H1 (cell line): ENCODE data around the gene TRIM44. TPM values are rescaled to one million over a fixed set of nuclear protein-coding genes. Genes with fewer than 3 reads are reported as not detected.
A peak's percentile ranks its signal among the peaks of the same experiment; 100 is the strongest.

Experiments used
- CTCF ChIA-PET: fragments of 300-600 bp; sonication (Branson Sonifier 250); formaldehyde crosslinking; loops from one replicate; lab custom pipeline; 2021; ENCODE audit not compliant: partially characterized antibody; lab: Charles Lee
- POLR2A ChIA-PET: fragments of 300-600 bp; sonication (Branson Sonifier 250); formaldehyde crosslinking; loops from one replicate; lab custom pipeline; 2021; ENCODE audit warnings: inconsistent platforms; ENCODE audit not compliant: partially characterized antibody; lab: Charles Lee
- DNase-seq, 2 experiments: peaks; one replicate each; pipeline versions ENCODE4 v3.0.0 to v3.0.0-alpha.2; 2010 to 2022; ENCODE audit warnings: low spot score in 2 of 2, low read depth in 1 of 2, mixed read lengths in 1 of 2
- FAIRE-seq: peaks from 2 replicates; lab custom pipeline; 2011; peaks lifted over from hg19 to GRCh38; lab: Jason Lieb, UNC
- H2AFZ ChIP-seq: 2 replicates; pipeline ENCODE4 v1.8.1; 2012; ENCODE audit warnings: low read length, inconsistent platforms
- H2AK5ac ChIP-seq: 2 replicates; pipeline ENCODE4 v1.6.1; 2013; ENCODE audit warnings: low read depth, low read length
- H2BK120ac ChIP-seq: replicated peaks from 2 replicates; pipeline ENCODE3; 2013; ENCODE audit warnings: low read depth, low read length, inconsistent platforms
- H2BK12ac ChIP-seq: 2 replicates; pipeline ENCODE4 v1.6.1; 2013; ENCODE audit warnings: low read depth, low read length
- H2BK15ac ChIP-seq: 2 replicates; pipeline ENCODE4 v1.6.1; 2013; ENCODE audit warnings: low read length
- H2BK20ac ChIP-seq: 2 replicates; pipeline ENCODE4 v1.6.1; 2013; ENCODE audit warnings: low read length
- H2BK5ac ChIP-seq: 2 replicates; pipeline ENCODE4 v1.6.1; 2013; ENCODE audit warnings: low read depth, low read length
- H3K14ac ChIP-seq: 2 replicates; pipeline ENCODE4 v1.6.1; 2013; ENCODE audit warnings: inconsistent platforms; ENCODE audit not compliant: insufficient read length
- H3K18ac ChIP-seq: 2 replicates; pipeline ENCODE4 v1.6.1; 2013; ENCODE audit warnings: low read length; ENCODE audit errors: extremely low read depth
- H3K23ac ChIP-seq: 2 replicates; pipeline ENCODE4 v1.6.1; 2013; ENCODE audit warnings: inconsistent platforms; ENCODE audit not compliant: insufficient read length
- H3K23me2 ChIP-seq: 2 replicates; pipeline ENCODE4 v1.6.1; 2013; ENCODE audit warnings: low read depth, low read length
- H3K27ac ChIP-seq: 2 replicates; pipeline ENCODE4 v1.6.1; 2011; ENCODE audit warnings: low read depth, low read length, inconsistent platforms
- H3K27me3 ChIP-seq, 4 experiments: replicated peaks in 1 of 4; 1 replicate in 1 of 4; 2 replicates in 3 of 4; pipeline versions ENCODE4 v1.6.1 to v1.8.1; 2011 to 2013; ENCODE audit warnings: low read length in 3 of 4, mild to moderate bottlenecking in 3 of 4, inconsistent platforms in 2 of 4, mixed read lengths in 2 of 4, moderate library complexity in 1 of 4; ENCODE audit not compliant: control insufficient read depth in 3 of 4, insufficient read depth in 3 of 4; ENCODE audit errors: extremely low read depth in 1 of 4
- H3K36me3 ChIP-seq, 4 experiments: 2 replicates each; pipeline versions ENCODE4 v1.6.1 to v1.8.1; 2011 to 2013; ENCODE audit warnings: mild to moderate bottlenecking in 4 of 4, low read length in 3 of 4, moderate library complexity in 2 of 4, control low read depth in 1 of 4, inconsistent platforms in 1 of 4; ENCODE audit not compliant: insufficient read depth in 4 of 4, control insufficient read depth in 2 of 4
- H3K4ac ChIP-seq: replicated peaks from 2 replicates; pipeline ENCODE3; 2013; ENCODE audit warnings: low read length, low read depth, mixed read lengths, inconsistent platforms; ENCODE audit not compliant: insufficient read length
- H3K4me1 ChIP-seq, 4 experiments: replicated peaks in 1 of 4; 1 replicate in 1 of 4; 2 replicates in 3 of 4; pipeline versions ENCODE4 v1.6.1 to v1.8.1; 2011 to 2013; ENCODE audit warnings: low read length in 3 of 4, inconsistent platforms in 2 of 4, mixed read lengths in 1 of 4; ENCODE audit not compliant: insufficient read depth in 4 of 4, control insufficient read depth in 3 of 4
- H3K4me2 ChIP-seq, 2 experiments: 2 replicates each; pipeline versions ENCODE4 v1.6.1 to v1.8.1; 2011 to 2013; ENCODE audit warnings: low read depth in 2 of 2, low read length in 2 of 2, control low read depth in 1 of 2, inconsistent platforms in 1 of 2, mild to moderate bottlenecking in 1 of 2; ENCODE audit not compliant: insufficient read depth in 1 of 2
- H3K4me3 ChIP-seq, 4 experiments: fragments of 200-600, 300-600 bp in 1 of 4; sonication (generic), shearing (Covaris generic), sonication (Bioruptor Twin) in 1 of 4; 2 replicates each; pipeline versions ENCODE4 v1.5.1 to v1.8.1; 2011 to 2016; ENCODE audit warnings: low read length in 4 of 4, low read depth in 3 of 4, control low read depth in 2 of 4, inconsistent platforms in 2 of 4, mild to moderate bottlenecking in 2 of 4, mixed read lengths in 1 of 4, moderate library complexity in 1 of 4; ENCODE audit not compliant: insufficient read depth in 2 of 4; ENCODE audit errors: extremely low read depth in 1 of 4
- H3K56ac ChIP-seq: replicated peaks from 2 replicates; pipeline ENCODE3; 2013; ENCODE audit warnings: low read depth, mild to moderate bottlenecking, mixed read lengths, low read length, inconsistent platforms; ENCODE audit not compliant: insufficient read length
- H3K79me1 ChIP-seq: 2 replicates; pipeline ENCODE4 v1.6.1; 2013; ENCODE audit warnings: low read depth, low read length, control low read depth
- H3K79me2 ChIP-seq, 2 experiments: 2 replicates each; pipeline versions ENCODE4 v1.6.1 to v1.8.1; 2012 to 2013; ENCODE audit warnings: low read length in 2 of 2, mild to moderate bottlenecking in 2 of 2, inconsistent platforms in 1 of 2; ENCODE audit not compliant: insufficient read depth in 2 of 2, control insufficient read depth in 1 of 2
- H3K9ac ChIP-seq, 4 experiments: replicated peaks in 1 of 4; 1 replicate in 1 of 4; 2 replicates in 3 of 4; pipeline versions ENCODE4 v1.6.1 to v1.8.1; 2011 to 2013; ENCODE audit warnings: low read depth in 3 of 4, low read length in 3 of 4, control low read depth in 2 of 4, mild to moderate bottlenecking in 2 of 4, moderate library complexity in 2 of 4, inconsistent platforms in 1 of 4; ENCODE audit errors: extremely low read depth in 1 of 4
- H3K9me3 ChIP-seq, 2 experiments: 2 replicates each; pipeline versions ENCODE4 v1.6.1 to v1.8.1; 2012 to 2013; ENCODE audit warnings: mild to moderate bottlenecking in 2 of 2, moderate library complexity in 2 of 2, control low read depth in 1 of 2, inconsistent platforms in 1 of 2, low read depth in 1 of 2, low read length in 1 of 2, mixed read lengths in 1 of 2; ENCODE audit not compliant: insufficient read depth in 2 of 2
- H4K20me1 ChIP-seq, 2 experiments: replicated peaks in 1 of 2; 2 replicates each; pipeline versions ENCODE3 to v1.8.1; 2011 to 2013; ENCODE audit warnings: inconsistent platforms in 2 of 2, low read length in 2 of 2, mild to moderate bottlenecking in 1 of 2; ENCODE audit not compliant: insufficient read depth in 2 of 2, control insufficient read depth in 1 of 2
- H4K5ac ChIP-seq: 2 replicates; pipeline ENCODE4 v1.6.1; 2013; ENCODE audit warnings: low read length, low read depth, mixed read lengths, inconsistent platforms; ENCODE audit not compliant: insufficient read length
- H4K8ac ChIP-seq: 2 replicates; pipeline ENCODE4 v1.8.0; 2013; ENCODE audit warnings: mild to moderate bottlenecking, moderate library complexity, low read length, inconsistent platforms; ENCODE audit not compliant: insufficient read depth; ENCODE audit errors: extremely low read depth
- H4K91ac ChIP-seq: replicated peaks from 2 replicates; pipeline ENCODE3; 2013; ENCODE audit warnings: low read length, mixed read lengths, inconsistent platforms; ENCODE audit not compliant: insufficient read length
- CTCF ChIP-seq, 3 experiments: IDR thresholded peaks; 1 replicate in 2 of 3; 2 replicates in 1 of 3; pipeline versions ENCODE4 v1.5.1 to v1.6.1; 2011; ENCODE audit warnings: low read length in 3 of 3, mild to moderate bottlenecking in 3 of 3, inconsistent platforms in 2 of 3, low read depth in 1 of 3, moderate library complexity in 1 of 3; ENCODE audit not compliant: insufficient read depth in 1 of 3; ENCODE audit errors: control extremely low read depth in 1 of 3
- RAD21 ChIP-seq, 2 experiments: IDR thresholded peaks in 1 of 2; conservative IDR thresholded peaks in 1 of 2; 2 replicates each; pipeline ENCODE4 v1.6.1; 2011; ENCODE audit warnings: low read depth in 2 of 2, low read length in 2 of 2, improper control_type of control experiment in 1 of 2, inconsistent platforms in 1 of 2, mild to moderate bottlenecking in 1 of 2, moderate library complexity in 1 of 2
- SIX5 ChIP-seq: IDR thresholded peaks from 2 replicates; pipeline ENCODE4 v1.6.1; 2011; ENCODE audit warnings: mild to moderate bottlenecking, low read depth, low read length
- USF2 ChIP-seq: IDR thresholded peaks from 2 replicates; pipeline ENCODE4 v1.6.1; 2011; ENCODE audit warnings: low read length, improper control_type of control experiment
- WGBS, 2 experiments: shearing (Covaris generic) in 1 of 2; methylation state at CpG; one replicate each; pipeline versions ENCODE4 v1.1.6 to v1.1.7; 2013 to 2015; ENCODE audit warnings: low lambda C conversion rate in 2 of 2, mixed read lengths in 2 of 2, inconsistent platforms in 1 of 2, low coverage in 1 of 2, missing lambda C conversion rate in 1 of 2; ENCODE audit not compliant: insufficient replicate concordance in 2 of 2, insufficient coverage in 1 of 2, insufficient read length in 1 of 2; ENCODE audit errors: extremely low coverage in 1 of 2, missing lambda C conversion rate in 1 of 2; 5-methylcytosine and 5-hydroxymethylcytosine counted together
- polyA plus RNA-seq, 7 experiments: library from polyadenylated mRNA; depleted of rRNA in 3 of 7; stranded (reverse) in 5 of 7; unstranded in 2 of 7; fragments of >200 nt in 5 of 7; fragments of 200-250 nt in 2 of 7; gene quantifications; 1 replicate in 5 of 7; 2 replicates in 1 of 7; 4 replicates in 1 of 7; pipeline versions ENCODE4 v1.2.1 to v1.2.3, GENCODE V29; 2011 to 2013; ENCODE audit warnings: missing spikeins in 2 of 7, mixed read lengths in 2 of 7
- total RNA-seq: library from RNA; stranded (reverse); fragmentation: NEBNext Ultra II Directional; extraction: Animal tissue kit (Norgen Biotek cat#: 25700); gene quantifications from 2 replicates; pipeline ENCODE4 v1.2.1, GENCODE V29; 2021

TRIM44 gene
- total and polyA plus RNA-seq, 2 of the 8 experiments (the other 6 are each of a cell fraction or from before 2014, with no cell fraction given), result 13.9 to 34.4 TPM

- no peak overlapping the region for H2BK120ac ChIP-seq
- no peaks in the 10 kb centered on the region for H3K79me1 ChIP-seq
- DNase-seq, result peak in 1 of 2 experiments; percentile 53
- no peaks in the 10 kb centered on the region; a peak in 1 of 7 replicates for H3K4me1 ChIP-seq
- no peak overlapping the region for H4K8ac ChIP-seq
- TF ChIP-seq SIX5, result no peak
- TF ChIP-seq RAD21 (IDR thresholded peaks at IDR 0.05 in 1 of 2, conservative IDR thresholded peaks at IDR 0.05 in 1 of 2; ENCODE audit: low read depth in 2 of 2, low read length in 2 of 2), result peak; percentile 53 to 57
- TF ChIP-seq CTCF (IDR thresholded peaks at IDR 0.05; ENCODE audit: control extremely low read depth in 1 of 3, insufficient read depth in 1 of 3, low read depth in 1 of 3, low read length in 3 of 3), result peak in 2 of 3 experiments; percentile 51 to 54; a peak in 2 of 4 replicates
- TF ChIP-seq USF2, result no peak
- TF ChIP-seq, all 59 proteins: peak for 2
- Histone ChIP-seq H3K4me2 (no peak overlapping the region), H3K27ac (no peak overlapping the region), H2AK5ac (no peak overlapping the region), H2BK20ac (no peak overlapping the region), H2BK15ac (no peak overlapping the region), H3K4me3 (no peak overlapping the region), H3K9ac (no peak overlapping the region), H3K79me2 (no peaks in the 10 kb centered on the region), H3K14ac (no peak overlapping the region), H2AFZ (no peak overlapping the region), H4K91ac (no peak overlapping the region), H3K18ac (no peak overlapping the region), H3K56ac (no peak overlapping the region), H3K23ac (no peak overlapping the region), H3K27me3 (no peaks in the 10 kb centered on the region), H3K9me3 (no peaks in the 10 kb centered on the region), H3K4ac (no peak overlapping the region), H4K5ac (no peak overlapping the region), H2BK5ac (no peak overlapping the region), H3K36me3 (no peaks in the 10 kb centered on the region), H4K20me1 (peaks cover 0 to 2% of the 10 kb centered on the region in 2 experiments), H2BK12ac (no peak overlapping the region), H3K23me2 (no peaks in the 10 kb centered on the region; the same call in 1 of the 2 replicates)
- no peak for FAIRE-seq
- POLR2A ChIA-PET, result interaction anchor here (0.6 kb wide), 1 partner anchor 52 kb away, joined by 3 read pairs; no protein-coding TSS in a partner anchor
- 48% methylated on average over 2 of the region's 2 CpGs; no CpG with 5 or more reads in 1 of the 2 experiments for WGBS, 2 experiments
- CTCF ChIA-PET, result interaction anchor here (0.6 to 1.3 kb wide), 10 partner anchors 24 to 559 kb away, joined by 3 to 4 read pairs (median 3); no protein-coding TSS in a partner anchor
Measured at GRCh38 chr11:35717043-35717442, 54.5 kb downstream of the TRIM44 start.
